Adrenal gland (tissue), 5 donors: ENCODE measurements around the gene CAMK1D.
"Not testable (repeated sequence)": the region's sequence is repeated elsewhere in the genome, so short reads cannot be mapped to it uniquely, and the experiment has no call there.

ENCODE experiments used
- POLR2A ChIP-seq, 2 donors: fragments of 450-650 bp; IDR thresholded peaks; one replicate each; pipeline ENCODE4 v1.6.1; 2017; ENCODE audit warnings: antibody characterized with exemption in 2 of 2, mild to moderate bottlenecking in 2 of 2, moderate library complexity in 1 of 2
- TF ChIP-seq, protein P1 (sequence below), 6 experiments: fragments of 450-650 bp in 4 of 6; fragments of 200-600 bp in 2 of 6; sonication (generic) in 1 of 6; IDR thresholded peaks; 1 replicate in 5 of 6; 2 replicates in 1 of 6; pipeline versions ENCODE4 v1.5.1 to v1.8.0; 2016 to 2021; ENCODE audit warnings: antibody characterized with exemption in 6 of 6, mild to moderate bottlenecking in 2 of 6, moderate library complexity in 1 of 6
- donor health status: DM: no; HTN: no; CAD: no.

DNA sequence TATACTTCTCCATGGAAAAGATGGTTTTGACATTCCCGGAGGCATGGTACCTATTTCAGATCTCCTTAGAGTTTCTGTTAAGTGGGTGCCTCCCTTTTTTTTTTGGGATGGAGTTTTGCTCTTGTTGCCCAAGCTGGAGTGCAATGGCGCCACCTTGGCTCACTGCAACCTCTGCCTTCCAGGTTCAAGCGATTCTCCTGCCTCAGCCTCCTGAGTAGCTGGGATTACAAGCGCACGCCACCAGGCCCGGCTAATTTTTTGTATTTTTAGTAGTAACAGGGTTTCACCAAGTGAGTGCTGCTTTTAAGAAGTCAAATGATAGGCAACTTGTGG, 363.6 kb downstream of the CAMK1D start:
- not testable (repeated sequence) for TF ChIP-seq POLR2A (IDR thresholded peaks at IDR 0.05)
- TF ChIP-seq, protein P1, sequence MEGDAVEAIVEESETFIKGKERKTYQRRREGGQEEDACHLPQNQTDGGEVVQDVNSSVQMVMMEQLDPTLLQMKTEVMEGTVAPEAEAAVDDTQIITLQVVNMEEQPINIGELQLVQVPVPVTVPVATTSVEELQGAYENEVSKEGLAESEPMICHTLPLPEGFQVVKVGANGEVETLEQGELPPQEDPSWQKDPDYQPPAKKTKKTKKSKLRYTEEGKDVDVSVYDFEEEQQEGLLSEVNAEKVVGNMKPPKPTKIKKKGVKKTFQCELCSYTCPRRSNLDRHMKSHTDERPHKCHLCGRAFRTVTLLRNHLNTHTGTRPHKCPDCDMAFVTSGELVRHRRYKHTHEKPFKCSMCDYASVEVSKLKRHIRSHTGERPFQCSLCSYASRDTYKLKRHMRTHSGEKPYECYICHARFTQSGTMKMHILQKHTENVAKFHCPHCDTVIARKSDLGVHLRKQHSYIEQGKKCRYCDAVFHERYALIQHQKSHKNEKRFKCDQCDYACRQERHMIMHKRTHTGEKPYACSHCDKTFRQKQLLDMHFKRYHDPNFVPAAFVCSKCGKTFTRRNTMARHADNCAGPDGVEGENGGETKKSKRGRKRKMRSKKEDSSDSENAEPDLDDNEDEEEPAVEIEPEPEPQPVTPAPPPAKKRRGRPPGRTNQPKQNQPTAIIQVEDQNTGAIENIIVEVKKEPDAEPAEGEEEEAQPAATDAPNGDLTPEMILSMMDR (IDR thresholded peaks at IDR 0.05): not testable (repeated sequence)
